GM18505 (cell line): ENCODE measurements around the gene GLB1L2.
A peak's percentile ranks its signal among the peaks of the same experiment; 100 is the strongest.
"Not testable (repeated sequence)": the region's sequence is repeated elsewhere in the genome, so short reads cannot be mapped to it uniquely, and the experiment has no call there.

Experiments used
- ATAC-seq: cut with Tn5 transposase; IDR thresholded peaks from one replicate; pipeline ENCODE4 v1.9.1; 2021; ENCODE audit not compliant: unreplicated experiment
- POLR2A ChIP-seq: IDR thresholded peaks from 4 replicates; pipeline ENCODE4 v1.6.1; 2011; ENCODE audit warnings: borderline replicate concordance; ENCODE audit not compliant: insufficient read depth, insufficient read length; ENCODE audit errors: extremely low read depth

GLB1L2 gene

DNA sequence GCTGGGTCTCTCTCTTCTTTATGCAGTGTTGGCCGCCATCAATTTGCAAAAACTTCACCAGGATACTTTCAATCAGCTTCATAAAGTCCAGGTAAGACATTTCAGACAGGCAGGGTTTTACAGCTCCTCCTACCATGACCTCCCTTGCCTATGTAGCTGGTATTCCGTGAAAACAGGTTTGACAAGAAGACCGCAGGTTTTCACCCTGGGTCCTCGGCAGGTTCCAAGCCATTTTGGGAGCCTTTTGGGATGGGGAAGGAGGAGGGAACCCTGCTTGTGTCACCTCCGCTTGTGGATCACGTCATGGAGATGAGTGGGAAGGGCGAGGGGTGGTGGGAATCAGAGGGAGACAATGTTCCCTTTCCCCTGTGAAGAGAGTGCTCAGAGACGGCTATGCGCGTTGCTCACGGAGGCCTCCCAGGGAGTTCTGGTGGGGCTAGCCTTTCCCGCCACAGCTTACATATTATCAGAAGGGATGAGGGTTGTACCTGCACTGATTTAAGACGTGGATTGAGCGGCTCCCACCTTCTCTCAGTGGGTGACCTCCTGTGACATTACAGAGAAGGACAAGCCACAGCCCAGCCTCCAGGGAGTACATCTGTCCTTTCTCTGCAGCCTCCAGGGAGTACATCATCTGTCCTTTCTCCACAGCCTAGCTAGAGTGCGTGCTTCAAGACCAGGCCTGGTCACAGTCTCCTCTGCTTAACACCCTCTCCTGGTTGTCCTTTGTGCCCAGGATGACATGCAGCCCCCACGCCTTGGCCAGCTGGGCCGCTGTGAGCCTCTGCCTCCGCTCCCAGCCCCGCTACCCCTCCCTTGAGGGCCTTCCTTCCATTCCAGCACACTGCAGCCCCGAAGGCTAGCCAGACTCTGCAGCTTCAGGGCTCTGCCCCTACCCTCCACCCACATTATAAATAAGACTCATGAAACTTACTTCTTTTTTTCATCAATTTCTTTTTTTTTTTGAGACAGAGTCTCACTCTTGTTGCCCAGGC is 38.4 kb upstream of the GLB1L2 start:
- no peak for ATAC-seq

DNA sequence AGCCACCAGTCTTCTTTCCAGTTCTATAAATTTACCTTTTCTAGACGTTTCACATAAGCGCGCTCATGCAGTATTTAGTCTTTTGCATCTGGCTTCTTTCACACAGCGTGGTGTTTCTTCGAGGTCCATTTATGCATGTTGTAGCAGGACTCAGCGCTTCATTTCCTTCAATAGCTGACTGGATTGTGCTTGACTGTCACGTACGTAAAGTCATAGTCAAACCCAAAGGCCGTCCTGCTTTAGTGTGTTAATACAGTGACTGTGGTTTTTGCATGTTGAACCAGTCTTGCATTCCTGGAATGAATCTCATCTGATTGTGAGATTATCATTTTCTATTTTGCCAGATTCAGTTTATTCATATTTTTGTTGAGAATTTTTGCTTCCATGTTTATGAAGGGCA is 37.1 kb upstream of the GLB1L2 start:
- no peak for TF ChIP-seq POLR2A
- no peak for ATAC-seq

More for the DNA sequence above, 38.4 kb upstream of the GLB1L2 start:
- TF ChIP-seq POLR2A, result no peak

DNA sequence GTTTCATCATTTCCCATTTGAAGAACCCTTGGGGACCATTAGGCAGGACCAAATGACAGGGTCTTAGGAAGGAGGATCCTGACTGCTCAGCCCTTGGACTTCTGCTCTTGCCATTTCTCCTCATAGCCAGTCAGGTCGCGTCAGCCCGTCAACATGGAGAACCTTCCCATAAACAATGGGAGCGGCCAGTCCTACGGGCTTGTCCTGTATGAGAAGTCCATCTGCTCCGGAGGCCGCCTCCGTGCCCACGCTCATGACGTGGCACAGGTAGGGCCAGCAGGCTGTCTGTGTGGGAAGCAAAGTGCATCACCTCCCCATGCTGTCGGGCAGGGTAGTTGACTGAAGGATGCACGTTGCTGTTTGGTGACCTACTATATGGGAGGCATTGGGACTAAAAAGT is 19.6 kb upstream of the GLB1L2 start:
- no peak for TF ChIP-seq POLR2A
- ATAC-seq, result no peak

DNA sequence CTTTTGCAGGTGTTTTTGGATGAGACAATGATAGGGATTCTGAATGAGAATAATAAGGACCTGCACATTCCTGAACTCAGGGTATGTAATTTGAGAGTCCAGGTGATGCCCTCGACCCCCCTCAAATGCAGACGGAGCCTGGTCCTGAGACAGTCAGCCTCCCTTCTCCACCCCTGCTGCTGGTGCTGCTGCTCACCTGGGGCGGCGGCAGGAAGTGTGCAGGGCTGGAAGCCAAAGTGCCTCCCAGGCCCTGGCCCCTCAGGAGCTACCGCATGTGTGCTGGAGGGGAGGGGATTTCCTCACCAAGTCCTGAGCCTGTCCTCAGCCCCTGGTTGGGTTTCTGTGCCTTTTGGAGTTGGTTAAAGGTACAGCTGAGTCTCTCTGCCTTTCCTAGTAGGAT is 19.0 kb upstream of the GLB1L2 start:
- no peak for TF ChIP-seq POLR2A
- ATAC-seq, result no peak

DNA sequence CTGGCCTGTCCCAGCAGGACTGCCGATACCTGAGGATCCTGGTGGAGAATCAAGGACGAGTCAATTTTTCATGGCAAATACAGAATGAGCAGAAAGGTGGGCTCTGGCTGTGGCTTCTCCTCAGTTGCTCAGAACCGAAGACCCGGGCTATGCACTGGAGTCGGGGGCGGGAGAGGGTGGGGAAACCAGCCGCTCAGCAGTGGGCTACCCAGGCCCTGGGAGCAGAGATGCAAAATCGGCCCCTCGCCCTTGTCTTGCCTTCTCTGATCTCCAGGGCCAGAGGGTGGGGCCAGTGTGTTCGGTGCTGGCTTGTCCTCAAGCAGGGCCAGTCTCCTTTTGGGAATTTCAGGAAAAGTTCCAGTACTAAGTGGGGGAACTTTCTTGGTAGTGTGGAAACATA is 18.4 kb upstream of the GLB1L2 start:
- no peak for ATAC-seq
- TF ChIP-seq POLR2A, result no peak

DNA sequence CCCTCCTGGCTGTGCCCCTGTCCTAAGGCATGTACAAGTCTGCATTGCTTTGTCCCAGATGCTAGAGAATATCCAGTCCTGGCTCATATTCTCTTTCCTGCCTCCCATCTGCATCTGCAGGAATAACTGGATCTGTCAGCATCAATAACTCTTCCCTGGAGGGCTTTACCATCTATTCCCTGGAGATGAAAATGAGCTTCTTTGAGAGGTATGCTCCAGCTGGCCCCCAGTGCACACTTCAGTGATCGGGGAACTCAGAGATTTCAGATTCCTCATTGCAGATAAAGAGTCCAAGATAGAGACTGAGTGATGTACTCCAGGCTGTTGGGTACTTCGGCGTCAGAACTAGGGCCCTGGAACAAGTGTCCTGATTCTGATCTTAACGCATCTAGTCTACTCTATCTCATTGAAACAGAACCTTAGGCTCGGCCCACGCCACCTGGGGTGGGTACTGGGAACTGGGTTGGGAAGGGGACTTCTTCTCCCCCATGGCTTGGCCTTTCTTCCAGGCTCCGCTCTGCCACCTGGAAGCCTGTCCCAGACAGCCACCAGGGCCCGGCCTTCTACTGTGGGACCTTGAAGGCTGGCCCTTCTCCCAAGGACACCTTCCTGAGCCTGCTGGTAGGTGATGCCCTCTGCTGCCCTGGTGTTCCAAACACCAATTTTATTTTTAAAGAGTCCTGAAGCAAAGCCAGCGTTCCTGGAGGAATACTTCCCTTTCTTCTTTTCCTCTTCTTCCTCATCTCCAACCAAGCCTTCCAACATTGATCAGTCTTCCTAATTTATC is 17.8 kb upstream of the GLB1L2 start:
- TF ChIP-seq POLR2A, result no peak
- ATAC-seq, result no peak

DNA sequence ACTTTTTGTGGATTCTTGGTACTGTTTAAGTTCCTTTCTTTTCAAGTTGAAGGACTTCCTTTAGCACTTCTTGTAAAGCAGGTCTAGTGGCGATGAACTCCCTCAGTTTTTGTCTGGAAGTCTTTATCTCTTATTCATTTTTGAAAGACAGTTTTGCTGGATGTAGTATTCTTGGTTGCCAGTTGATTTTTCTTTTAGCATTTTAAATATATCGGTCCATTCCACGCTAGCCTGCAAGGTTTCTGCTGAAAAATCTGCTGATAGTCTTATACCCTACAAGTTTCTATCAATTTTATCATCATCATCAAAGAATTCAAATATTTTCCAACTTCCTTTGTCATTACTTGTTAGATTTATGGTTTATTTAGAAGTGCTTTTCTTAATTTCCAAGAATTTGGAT is 14.7 kb upstream of the GLB1L2 start:
- ATAC-seq, result no peak
- TF ChIP-seq POLR2A, result no peak

DNA sequence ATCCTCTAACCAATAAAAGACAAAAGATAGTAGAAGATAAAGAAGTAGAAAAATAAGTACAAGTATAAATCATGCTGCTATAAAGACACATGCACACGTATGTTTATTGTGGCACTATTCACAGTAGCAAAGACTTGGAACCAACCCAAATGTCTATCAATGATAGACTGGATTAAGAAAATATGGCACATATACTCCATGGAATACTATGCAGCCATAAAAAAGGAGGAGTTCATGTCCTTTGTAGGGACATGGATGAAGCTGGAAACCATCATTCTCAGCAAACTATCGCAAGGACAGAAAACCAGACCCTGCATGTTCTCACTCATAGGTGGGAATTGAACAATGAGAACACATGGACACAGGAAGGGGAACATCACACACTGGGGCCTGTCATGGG is 10.4 kb upstream of the GLB1L2 start:
- not testable (repeated sequence) for ATAC-seq

DNA sequence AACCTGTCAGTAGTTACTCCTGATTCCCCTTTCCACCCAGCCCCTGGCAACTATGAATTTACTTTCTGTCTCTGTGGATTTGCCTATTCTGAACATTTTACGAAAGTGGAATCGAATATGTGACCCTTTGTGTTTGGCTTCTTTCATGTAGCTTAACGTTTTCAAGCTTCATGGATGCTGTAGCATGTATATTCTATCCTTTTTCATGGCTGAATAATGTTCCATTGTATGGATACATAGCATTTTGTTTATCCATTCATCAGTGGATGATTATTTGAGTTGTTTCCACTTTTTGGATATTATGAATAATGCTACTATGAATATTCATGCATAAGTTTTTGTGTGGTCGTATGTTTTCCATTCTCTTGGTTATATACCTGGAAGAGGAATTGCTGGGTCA is 9.2 kb upstream of the GLB1L2 start:
- no peak for TF ChIP-seq POLR2A
- no peak for ATAC-seq

DNA sequence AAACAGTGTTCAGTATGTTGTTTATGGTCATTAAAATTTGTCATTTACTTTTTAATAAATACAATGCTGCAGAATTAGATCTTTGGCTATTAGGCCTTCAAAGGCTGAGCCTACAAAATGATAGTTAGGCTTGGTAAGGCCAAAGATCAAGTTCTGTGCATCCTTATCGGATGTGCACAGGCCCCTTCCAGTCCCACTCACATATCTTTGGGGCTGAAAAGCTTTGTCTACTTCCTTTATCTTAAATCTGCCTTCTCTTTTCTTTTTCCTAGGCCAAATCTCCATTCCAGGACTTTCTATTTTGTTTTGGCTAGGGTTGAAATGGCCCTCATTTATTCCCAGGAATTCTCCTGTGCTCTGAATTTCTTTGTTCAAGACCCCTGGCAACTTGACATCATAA is 3.4 kb upstream of the GLB1L2 start:
- no peak for ATAC-seq
- TF ChIP-seq POLR2A, result no peak

DNA sequence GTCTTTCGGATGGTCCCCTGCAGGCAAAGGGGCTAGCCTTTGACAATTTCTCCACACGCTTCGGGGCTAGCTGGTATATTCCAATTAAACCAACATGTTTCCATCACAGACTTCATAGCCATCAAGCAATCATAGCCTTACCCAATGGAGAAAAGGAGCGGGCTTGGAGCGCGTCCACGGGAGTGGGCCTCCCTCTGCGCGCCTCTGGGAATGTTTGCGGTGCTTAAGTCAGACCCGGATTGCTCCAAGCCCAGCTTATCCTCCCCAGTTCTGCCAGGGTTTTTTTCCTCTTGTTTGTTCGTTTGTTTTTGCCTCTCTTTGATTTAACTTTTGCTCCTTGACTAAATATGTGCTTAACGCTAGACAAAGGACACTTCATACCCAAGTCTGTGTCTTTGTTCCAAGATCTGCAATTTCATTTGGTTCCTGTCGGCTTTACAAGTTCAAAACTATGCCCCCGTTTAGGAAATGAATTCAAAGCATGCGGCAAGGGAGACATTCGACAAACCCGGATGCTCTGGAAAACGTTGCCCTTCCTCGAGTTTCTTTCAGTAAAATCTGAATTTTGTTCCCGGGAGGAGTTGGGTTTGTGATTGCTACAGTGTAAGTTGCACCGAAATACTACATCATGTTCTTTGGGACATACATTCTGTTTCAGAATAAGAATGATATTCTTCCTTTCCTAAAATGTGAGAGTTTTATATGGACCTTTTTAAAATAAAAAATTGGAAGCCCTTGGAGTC is 1.0 kb upstream of the GLB1L2 start:
- ATAC-seq, result no peak
- no peak for TF ChIP-seq POLR2A

DNA sequence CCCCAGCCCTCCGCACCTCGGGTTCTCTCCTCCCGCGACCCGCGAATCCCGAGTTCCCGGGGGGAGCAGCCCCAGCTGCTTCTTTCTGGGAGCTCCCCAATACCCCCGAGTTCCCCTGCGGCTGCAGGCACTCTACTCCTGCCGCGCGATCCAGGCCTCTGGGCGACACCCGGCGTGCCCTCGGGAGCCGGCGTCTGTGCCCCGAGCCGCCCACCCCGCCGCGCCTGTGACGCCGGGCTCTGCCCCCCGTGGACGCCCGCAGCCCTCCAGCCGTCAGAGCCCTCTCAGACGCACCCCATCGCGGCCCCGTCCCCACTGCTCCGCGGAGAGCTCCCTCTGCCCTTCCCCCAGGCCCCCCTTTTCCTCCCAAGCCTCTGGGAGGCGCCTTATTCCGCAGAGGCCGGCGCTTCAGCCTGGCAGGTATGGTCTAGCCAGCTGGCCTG is 422 bp downstream of the GLB1L2 start:
- no peak for TF ChIP-seq POLR2A
- peak; percentile 25 for ATAC-seq

DNA sequence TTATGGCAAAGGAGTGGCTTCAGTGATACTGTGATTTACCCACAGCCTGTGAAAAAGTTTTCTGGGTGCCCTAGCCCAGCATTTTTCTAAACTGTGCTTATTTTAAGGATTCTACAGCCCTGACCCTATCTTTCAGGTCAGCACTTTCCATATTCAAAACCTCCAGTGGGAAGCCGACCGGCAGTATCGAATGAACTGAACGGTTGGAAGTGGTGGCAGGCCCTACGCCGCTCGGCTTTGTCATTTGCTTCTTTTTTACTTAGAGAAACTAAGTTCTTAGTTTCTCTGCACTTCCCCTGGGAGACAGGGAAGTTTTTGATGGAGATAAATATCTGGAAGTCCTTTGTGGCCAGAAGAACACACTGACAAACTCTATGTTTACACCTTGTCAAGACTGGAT is 994 bp downstream of the GLB1L2 start:
- no peak for TF ChIP-seq POLR2A
- ATAC-seq, result no peak
